PC-3 (cell line): ENCODE data around the gene PLCB4.

ENCODE experiments used
- CTCF ChIP-seq: fragments of 300-600 bp; sonication (generic); conservative IDR thresholded peaks from 2 replicates; pipeline ENCODE4 v1.5.1; 2017; ENCODE audit warnings: antibody characterized with exemption, low read depth, mild to moderate bottlenecking, low read length
- EZH2phosphoT487 ChIP-seq: fragments of 300-600 bp; sonication (generic); IDR thresholded peaks from 2 replicates; pipeline ENCODE4 v1.6.1; 2018; ENCODE audit warnings: mild to moderate bottlenecking, antibody characterized with exemption, low read length, borderline replicate concordance

GRCh38 chr20:9121211-9121610 is 52.3 kb downstream of the PLCB4 start:
- TF ChIP-seq CTCF (no peak), EZH2phosphoT487 (no peak)
